ENCODE measurements around the gene NNT.
"Not testable (repeated sequence)": the region's sequence is repeated elsewhere in the genome, so short reads cannot be mapped to it uniquely, and the experiment has no call there.

The NNT gene

DNA sequence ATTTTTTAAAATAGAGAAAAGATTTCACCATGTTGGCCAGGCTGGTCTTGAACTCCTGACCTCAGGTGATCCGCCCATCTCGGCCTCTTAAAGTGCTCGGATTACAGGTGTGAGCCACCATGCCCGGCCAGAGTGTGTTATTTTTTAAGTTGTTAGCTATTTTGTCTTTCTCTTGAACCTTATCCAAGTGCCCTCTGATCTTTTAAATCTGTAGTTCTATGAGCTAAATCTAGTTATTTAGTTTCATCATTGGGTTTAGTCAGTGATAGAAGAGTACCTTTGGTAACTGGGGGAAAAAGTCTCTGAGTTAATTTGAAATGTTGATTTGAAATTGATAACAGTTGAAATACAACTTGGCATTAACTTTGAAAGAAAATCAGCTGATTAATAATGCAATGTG is 88.3 kb downstream of the NNT start:
- intact Hi-C loops (cut with DNase I), result no loop called here
- DNase-seq, result no peak

DNA sequence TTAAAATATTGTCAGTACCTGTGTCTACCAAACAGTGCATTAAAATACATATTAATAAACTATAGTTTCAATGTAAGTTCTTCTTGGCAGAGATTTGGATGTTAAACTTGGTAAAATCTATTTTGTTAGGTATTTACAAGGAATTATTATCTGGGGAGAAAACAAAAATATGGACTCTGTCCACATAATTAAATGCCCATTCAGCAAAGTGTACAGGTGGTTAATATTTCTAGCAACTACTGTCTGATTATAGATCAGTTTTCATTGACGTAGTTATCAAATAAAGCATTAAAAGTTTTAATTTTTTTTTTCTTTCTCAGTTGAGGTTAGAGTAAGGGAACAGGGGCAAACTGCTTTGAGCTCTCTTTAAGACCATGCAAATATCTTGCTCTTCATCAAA is 88.9 kb downstream of the NNT start:
- intact Hi-C loops (cut with DNase I), result no loop called here
- DNase-seq, result no peak

DNA sequence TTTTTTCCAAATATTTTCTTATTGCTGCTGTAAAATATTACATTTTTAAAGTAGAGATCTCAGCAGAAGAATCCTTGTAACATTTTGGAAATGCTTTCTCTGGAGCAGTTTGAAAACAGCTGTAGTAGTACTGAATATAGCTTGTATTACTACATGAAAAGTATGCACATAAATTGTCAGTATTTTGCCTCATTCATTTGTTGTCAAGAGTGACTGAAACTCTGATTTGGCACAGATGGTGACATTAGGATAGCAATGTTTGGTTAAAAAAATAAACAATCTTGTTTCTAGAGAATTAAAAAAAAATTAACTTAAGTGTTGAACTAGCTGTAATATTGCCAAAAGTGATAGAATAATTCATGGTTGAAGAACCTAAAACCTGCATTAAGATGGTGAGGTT is 90.4 kb downstream of the NNT start:
- intact Hi-C loops (cut with DNase I), result no loop called here

DNA sequence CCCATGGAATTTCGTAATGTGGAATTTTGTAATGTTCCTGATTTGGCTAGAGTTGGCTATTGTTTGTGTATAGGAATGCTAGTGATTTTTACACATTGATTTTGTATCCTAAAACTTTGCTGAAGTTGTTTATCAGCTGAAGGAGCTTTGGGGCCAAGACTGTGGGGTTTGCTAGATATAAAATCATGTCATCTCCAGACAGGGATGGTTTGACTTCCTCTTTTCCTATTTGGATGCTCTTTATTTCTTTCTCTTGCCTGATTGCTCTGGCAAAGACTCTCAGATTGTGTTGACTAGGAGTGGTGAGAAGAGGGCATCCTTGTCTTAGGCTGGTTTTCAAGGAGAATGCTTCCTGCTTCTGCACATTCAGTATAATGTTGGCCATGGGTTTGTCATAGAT is 91.0 kb downstream of the NNT start:
- intact Hi-C loops (cut with DNase I), result no loop called here
- no peak for DNase-seq

More for the DNA sequence above, 90.4 kb downstream of the NNT start:
- no peak for DNase-seq

DNA sequence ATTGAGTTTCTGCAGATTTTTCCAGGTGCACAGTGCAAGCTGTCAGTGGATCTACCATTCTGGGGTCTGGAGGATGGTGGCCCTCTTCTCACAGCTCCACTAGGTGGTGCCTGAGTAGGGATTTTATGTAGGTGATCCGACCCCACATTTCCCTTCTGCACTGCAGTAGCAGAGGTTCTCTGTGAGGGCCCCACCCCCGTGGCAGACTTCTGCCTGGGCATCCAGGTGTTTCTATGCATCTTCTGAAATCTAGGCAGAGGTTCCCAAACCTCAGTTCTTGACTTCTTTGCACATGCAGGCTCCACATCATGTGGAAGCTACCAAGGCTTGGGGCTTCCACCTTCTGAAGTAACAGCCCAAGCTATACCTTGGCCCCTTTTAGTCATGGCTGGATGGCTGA is 93.5 kb downstream of the NNT start:
- intact Hi-C loops (cut with DNase I); DNase-seq: not testable (repeated sequence)

DNA sequence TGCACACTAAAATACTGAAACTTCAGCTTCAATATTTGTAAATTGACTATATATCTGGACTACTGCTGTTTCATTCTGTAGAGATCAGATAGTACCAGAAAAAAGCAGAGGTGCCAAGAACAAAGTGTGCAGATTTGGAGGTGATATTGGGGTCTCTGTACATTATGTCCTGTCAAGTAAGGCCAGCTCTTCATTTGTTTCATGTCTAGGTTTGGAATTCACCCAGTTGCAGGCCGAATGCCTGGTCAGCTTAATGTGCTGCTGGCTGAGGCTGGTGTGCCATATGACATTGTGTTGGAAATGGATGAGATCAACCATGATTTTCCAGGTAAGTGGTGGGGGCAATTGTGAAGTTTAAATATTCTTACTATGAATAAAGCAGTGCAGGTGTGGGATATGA is 96.9 kb downstream of the NNT start:
- no peak for DNase-seq
- intact Hi-C loops (cut with DNase I), result no loop called here

DNA sequence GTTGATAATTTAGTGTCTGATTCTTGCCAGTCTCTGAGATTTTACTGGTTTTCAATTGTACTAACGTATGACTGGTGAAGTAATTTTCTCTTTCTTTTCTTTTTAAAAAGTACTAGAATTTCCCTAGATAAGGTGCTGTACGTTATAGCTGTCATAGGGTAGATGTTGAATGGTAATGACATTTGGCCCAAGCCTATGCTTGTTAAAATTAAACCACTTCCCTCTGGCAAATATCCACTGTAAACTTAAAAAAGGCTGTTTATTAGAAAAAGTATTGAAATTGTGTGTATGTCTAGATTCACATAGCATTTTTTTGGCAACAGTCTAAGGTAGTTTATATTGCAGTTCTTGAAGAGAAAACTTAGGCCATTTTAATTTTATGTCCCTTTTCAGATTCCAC is 97.6 kb downstream of the NNT start:
- intact Hi-C loops (cut with DNase I), result no loop called here

DNA sequence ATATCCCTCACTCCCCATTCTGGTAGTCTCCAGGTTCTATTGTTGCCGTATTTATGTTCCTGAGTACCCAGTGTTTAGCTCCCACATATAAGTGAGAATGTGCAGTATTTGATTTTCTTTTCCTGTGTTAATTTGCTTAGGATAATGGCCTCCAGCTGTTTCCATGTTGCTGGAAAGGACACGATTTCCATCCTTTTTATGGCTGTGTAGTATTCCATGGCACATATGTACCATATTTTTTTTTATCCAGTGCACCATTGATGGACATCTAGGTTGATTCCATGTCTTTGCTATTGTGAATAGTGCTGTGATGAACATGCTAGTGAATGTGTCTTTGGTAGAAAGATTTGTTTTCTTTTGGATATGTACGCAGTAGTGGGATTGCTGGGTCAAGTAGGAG is 98.2 kb downstream of the NNT start:
- no peak for DNase-seq
- intact Hi-C loops (cut with DNase I), result no loop called here

More for the DNA sequence above, 97.6 kb downstream of the NNT start:
- no peak for DNase-seq

DNA sequence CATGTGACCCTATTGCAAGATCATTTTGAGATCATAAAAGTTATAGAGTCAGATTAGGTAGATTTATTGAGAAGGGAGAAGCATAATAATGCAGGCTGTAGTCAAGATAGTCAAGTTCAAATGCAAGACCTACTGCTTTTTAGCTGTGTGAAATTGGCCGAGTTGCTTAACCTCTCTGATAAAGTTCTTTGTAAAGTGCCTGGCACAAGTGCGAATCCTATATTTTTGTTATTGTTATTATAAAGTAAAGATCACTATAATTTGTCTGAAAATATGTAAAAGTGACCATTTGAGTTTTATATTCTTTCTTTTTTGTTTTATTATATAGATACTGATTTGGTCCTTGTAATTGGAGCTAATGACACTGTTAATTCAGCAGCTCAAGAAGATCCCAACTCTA is 99.3 kb downstream of the NNT start:
- intact Hi-C loops (cut with DNase I), result no loop called here
- DNase-seq, result no peak

DNA sequence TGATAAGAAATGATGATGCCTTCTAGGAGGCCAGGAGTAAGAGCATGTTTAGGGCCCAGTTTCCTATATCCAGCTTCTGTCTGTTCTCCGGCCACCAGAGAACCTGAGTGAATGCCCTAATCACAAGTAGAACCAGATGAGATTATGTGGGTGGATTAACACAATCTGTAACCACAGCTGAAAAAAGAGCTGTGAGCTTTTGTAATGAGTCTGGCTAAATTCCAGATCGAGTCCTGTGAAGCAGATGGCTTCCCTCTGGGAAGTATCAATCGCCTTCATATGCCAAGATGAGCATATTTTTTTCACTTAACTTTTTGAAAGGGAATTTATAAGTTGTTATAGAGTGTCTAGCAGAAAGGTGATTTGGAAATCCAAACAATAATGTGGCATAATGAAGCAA is 99.8 kb downstream of the NNT start:
- no peak for DNase-seq
- intact Hi-C loops (cut with DNase I), result no loop called here

DNA sequence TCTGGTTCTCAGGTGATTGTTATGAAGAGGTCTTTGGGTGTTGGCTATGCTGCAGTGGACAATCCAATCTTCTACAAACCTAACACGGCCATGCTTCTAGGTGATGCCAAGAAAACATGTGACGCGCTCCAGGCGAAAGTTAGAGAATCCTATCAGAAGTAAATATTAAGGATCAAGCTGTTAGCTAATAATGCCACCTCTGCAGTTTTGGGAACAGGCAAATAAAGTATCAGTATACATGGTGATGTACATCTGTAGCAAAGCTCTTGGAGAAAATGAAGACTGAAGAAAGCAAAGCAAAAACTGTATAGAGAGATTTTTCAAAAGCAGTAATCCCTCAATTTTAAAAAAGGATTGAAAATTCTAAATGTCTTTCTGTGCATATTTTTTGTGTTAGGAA is 101.3 kb downstream of the NNT start:
- DNase-seq, result no peak
- intact Hi-C loops (cut with DNase I), result no loop called here

DNA sequence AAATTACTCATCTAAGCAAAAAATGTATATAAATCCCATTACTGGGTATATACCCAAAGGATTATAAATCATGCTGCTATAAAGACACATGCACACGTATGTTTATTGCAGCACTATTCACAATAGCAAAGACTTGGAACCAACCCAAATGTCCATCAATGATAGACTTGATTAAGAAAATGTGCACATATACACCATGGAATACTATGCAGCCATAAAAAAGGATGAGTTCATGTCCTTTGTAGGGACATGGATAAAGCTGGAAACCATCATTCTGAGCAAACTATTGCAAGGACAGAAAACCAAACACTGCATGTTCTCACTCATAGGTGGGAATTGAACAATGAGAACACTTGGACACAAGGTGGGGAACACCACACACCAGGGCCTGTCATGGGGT is 103.6 kb downstream of the NNT start:
- intact Hi-C loops (cut with DNase I); DNase-seq: not testable (repeated sequence)

DNA sequence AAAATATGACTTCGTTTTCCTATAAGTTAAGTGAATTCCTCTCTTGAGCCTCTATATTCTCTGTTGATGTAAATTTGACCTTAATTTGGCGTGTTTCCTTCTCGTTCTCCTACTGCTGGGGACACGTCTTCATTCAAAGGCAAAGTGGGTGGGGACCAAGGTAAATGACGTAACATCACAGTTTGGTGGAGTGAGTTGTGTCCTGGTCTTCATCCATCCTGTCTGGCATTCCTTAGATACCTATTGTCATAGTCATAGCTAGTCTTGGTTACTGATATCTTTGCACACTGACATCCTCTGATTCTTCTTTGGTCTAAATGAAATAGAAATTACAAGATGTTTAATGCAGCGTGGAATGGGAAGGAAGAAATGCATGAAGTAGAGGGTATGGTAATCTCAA is 108.5 kb downstream of the NNT start:
- no peak for DNase-seq
- intact Hi-C loops (cut with DNase I), result no loop called here

DNA sequence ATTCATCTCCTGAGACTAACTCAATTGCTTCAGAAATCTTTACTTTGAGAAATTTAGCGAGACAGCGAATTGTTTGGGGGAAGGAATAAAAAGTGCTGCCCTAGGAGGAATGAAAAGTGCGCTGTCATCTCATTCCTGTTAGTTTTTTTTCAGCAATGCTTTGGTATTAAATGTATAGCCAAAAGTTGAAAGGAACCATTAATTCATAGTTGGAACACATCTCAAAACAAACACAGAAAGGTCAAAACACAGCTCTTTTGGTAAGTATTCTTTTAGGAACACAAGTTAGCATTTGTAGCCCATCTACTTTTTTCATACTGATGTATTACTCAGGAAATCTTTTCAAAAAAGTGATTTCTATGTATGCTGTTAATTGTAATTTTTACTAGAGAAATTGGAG is 109.1 kb downstream of the NNT start:
- intact Hi-C loops (cut with DNase I), result no loop called here
- no peak for DNase-seq

DNA sequence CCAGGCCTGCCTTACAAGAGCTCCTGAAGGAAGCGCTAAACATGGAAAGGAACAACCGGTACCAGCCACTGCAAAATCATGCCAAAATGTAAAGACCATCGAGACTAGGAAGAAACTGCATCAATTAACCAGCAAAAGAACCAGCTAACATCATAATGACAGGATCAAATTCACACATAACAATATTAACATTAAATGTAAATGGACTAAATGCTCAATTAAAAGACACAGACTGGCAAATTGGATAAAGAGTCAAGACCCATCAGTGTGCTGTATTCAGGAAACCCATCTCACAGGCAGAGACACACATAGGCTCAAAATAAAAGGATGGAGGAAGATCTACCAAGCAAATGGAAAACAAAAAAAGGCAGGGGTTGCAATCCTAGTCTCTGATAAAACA is 116.8 kb downstream of the NNT start:
- intact Hi-C loops (cut with DNase I); DNase-seq: not testable (repeated sequence)

DNA sequence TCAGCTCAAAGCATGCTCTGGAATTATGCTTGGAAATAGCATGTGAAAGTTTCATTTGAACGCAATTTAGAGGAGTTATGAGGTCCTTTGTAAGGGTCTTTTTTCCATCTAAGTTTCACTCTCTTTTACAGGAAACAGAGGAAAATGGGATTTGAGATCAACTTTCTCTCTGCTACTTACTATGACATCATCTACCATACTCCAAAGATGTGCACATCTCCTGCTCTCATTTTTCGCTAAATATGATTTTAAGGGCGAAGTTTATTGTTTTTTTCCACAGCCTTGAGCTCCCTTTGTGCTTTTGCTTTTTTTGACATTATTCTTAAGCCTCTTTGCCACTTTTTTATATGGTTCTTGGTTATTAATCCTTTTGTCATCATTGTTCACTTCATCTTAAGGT is 125.6 kb downstream of the NNT start:
- intact Hi-C loops (cut with DNase I), result no loop called here
- no peak for DNase-seq

DNA sequence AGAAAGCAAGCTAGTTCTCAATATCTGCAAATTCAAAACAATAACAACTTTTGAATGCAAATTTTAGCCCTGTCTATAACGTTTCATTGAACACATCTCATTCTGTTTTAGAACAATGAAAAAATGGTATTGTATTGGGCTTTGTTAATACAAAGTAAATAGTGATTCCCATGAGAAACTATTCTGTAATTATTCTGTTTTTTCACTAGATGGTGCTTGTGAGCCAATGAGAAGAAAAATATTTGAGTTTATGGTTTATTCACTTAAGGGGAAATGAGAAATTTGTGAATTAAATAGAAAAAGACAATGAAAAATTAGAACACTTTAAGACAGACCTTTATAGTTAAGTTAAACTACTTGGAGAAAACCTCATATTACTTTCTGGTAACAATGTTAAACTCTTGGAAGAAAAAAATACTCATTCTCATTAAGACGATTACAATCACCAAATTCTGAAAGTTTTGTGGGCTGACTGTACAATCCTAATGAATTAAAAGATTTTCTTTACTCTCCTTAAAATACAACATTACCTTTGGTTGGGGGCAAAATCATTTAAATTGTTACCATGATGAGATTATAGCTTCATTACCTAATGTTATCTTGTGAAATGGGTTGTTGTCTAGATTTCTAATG is 127.0 kb downstream of the NNT start:
- no peak for DNase-seq
- intact Hi-C loops (cut with DNase I), result no loop called here

DNA sequence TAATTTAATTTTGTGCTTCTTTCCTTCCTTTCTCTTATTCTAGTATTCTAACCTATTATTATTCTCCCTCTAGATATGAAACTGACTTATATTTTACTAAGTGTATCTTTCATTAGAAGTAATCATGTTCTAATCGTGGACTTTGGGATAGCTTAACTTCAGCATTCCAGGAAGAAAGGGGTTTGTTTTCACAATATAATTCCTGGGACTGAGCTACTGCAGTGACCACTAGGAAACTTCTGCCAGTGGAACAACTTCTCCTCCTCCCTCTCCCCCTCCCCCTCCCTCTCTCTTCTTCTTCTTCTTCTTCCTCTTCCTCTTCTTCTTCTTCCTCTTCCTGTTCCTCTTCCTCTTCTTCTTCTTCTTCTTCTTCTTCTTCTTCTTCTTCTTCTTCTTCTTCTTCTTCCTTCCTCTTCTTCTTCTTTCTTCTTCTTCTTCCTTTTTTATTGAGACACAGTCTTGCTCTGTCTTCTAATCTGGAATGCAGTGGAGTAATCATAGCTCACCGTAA is 127.9 kb downstream of the NNT start:
- intact Hi-C loops (cut with DNase I), result no loop called here
- no peak for DNase-seq

DNA sequence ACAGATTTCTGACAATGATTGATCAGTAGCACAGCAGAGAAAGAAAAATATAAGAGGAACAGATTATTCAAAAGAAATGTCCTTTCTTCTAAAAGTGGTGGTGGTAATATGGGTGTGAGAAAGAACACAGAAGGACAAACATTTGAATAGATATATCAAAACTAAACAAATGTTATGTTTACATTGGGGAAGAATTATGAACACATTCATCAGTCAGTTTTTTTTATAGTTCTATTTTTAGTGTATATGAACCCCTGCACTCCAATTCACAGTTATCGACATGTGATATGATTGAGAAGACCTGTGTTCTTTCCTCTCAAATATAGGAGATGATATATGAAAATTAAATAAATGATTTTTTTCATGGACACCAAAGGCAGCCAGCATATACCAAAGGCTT is 128.6 kb downstream of the NNT start:
- intact Hi-C loops (cut with DNase I), result no loop called here
- DNase-seq, result no peak

DNA sequence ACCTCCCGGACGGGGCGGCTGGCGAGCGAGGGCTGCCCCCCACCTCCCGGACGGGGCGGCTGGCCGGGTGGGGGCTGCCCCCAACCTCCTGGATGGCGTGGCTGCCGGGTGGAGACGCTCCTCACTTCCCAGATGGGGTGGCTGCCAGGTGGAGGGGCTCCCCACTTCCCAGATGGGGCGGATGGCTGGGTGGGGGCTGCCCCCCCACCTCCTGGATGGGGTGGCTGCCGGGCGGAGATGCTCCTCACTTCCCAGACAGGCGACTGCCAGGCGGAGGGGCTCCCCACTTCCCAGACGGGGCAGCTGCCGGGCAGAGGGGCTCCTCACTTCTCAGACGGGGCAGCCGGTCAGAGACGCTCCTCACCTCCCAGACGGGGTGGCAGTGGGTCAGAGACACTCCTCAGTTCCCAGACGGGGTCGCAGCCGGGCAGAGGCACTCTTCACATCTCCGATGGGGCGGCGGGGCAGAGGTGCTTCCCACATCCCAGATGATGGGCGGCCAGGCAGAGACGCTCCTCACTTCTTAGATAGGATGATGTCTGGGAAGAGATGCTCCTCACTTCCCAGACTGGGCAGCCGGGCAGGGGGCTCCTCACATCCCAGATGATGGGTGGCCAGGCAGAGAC is 143.1 kb downstream of the NNT start:
- DNase-seq; intact Hi-C loops (cut with DNase I): not testable (repeated sequence)

DNA sequence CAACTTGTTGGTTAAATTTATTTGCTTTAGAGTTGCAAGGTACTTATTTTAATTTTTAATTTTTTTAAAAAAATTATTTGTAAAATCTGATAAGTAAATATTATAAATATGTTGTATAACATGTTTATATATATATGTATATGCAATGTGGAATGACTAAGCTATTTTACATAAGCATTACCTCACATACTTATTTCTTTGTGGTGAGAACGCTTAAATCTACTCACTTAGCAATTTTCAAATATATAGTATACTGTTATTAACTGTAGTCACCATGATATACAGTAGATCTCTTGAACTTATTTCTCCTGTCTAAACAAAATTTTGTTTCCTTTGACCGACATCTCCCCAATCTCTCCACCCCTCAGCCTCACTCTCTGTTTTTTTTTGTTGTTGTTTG is 147.8 kb downstream of the NNT start:
- intact Hi-C loops (cut with DNase I), result no loop called here
- no peak for DNase-seq
